Measurements from ENCODE around the gene SLC6A20.

Gene SLC6A20

GRCh38 chr3:45795882-45796765 is at the start of gene SLC6A20:
TSS of gene SLC6A20 (minus strand) at chr3:45796536. CDS start at chr3:45796419, 117 bp downstream.
- no peak for DNase-seq

GRCh38 chr3:45844616-45845015 is 48.3 kb upstream of the SLC6A20 start:
- no peak for DNase-seq

- DNase-seq = no peak
These were observed 46.7 kb upstream of the SLC6A20 start for GRCh38 chr3:45842851-45843625.

- peak; percentile 87 for DNase-seq
These were observed 45.6 kb upstream of the SLC6A20 start, which contains the start of gene LZTFL1 for GRCh38 chr3:45841757-45842491. TSS of gene LZTFL1 (minus strand) at chr3:45842119. CDS start at chr3:45841991, 128 bp downstream.

- DNase-seq = no peak
These were observed 45.1 kb upstream of the SLC6A20 start for GRCh38 chr3:45841420-45841756.

GRCh38 chr3:45838466-45838865 is 42.1 kb upstream of the SLC6A20 start:
- DNase-seq = no peak

- DNase-seq = peak; percentile 27
These were observed 36.4 kb upstream of the SLC6A20 start for GRCh38 chr3:45832699-45833098.

GRCh38 chr3:45830121-45830520 is 33.8 kb upstream of the SLC6A20 start:
- no peak for DNase-seq

- no peak for DNase-seq
These were observed 30.6 kb upstream of the SLC6A20 start for GRCh38 chr3:45826908-45827307.

- DNase-seq = no peak
These were observed 30.0 kb upstream of the SLC6A20 start for GRCh38 chr3:45826321-45826720.

- DNase-seq = no peak
These were observed 24.8 kb upstream of the SLC6A20 start for GRCh38 chr3:45821127-45821526.

- DNase-seq = no peak
These were observed 23.2 kb upstream of the SLC6A20 start for GRCh38 chr3:45819543-45819942.

GRCh38 chr3:45817831-45818522 is 21.6 kb upstream of the SLC6A20 start:
- DNase-seq = peak; percentile 67

GRCh38 chr3:45816544-45816943 is 20.2 kb upstream of the SLC6A20 start:
- DNase-seq = no peak

- no peak for DNase-seq
These were observed 18.0 kb upstream of the SLC6A20 start for GRCh38 chr3:45814322-45814721.

GRCh38 chr3:45807681-45808540 is 11.6 kb upstream of the SLC6A20 start:
- DNase-seq = no peak

- DNase-seq = no peak
These were observed 10.8 kb upstream of the SLC6A20 start for GRCh38 chr3:45807133-45807532.

- no peak for DNase-seq
These were observed 9.7 kb upstream of the SLC6A20 start for GRCh38 chr3:45806072-45806471.

GRCh38 chr3:45803252-45803935 is 7.1 kb upstream of the SLC6A20 start:
- DNase-seq = no peak

- DNase-seq = no peak
These were observed 5.8 kb upstream of the SLC6A20 start for GRCh38 chr3:45802146-45802545.

GRCh38 chr3:45800611-45801010 is 4.3 kb upstream of the SLC6A20 start:
- no peak for DNase-seq
